Measurements from ENCODE around the gene AGBL4.

AGBL4 gene

DNA sequence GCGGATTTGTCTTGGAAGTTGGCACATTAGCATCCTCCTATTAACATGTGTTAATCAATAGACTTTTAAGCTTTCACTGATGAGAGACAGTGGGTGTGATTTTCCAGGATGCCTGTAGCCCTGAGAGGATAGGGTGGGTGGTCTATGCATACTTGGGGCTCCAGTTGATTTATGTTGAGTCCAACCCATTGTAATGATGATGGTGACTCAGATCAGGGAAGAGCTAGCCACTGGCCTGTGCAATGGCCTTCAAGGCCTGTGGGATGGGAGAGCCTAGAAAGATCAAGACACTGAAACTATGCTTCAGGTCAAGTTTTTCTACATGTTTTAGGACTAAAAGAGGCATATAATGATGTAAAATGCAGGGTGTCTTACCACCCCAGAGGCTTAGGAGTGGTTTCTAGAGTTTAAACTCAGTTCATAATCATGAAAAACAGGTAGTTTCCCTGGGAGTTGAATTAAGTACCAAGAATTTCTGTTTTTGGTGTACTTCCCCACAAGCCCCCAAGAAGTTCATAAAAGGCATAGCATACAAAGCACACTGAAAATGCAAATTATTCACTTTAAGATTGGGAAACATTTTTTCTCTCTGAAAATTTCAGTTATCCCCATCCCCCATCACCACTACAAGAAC, 1267.0 kb downstream of the AGBL4 start:
- DNase-seq: no peak

- DNase-seq: no peak
Observed at GRCh38 chr1:48753293-48753692, 1270.5 kb downstream of the AGBL4 start.

- peak; percentile 42 to 63 for DNase-seq
Observed at GRCh38 chr1:48750109-48750508, 1273.6 kb downstream of the AGBL4 start.

GRCh38 chr1:48749068-48749467, 1274.7 kb downstream of the AGBL4 start:
- DNase-seq: no peak

DNA sequence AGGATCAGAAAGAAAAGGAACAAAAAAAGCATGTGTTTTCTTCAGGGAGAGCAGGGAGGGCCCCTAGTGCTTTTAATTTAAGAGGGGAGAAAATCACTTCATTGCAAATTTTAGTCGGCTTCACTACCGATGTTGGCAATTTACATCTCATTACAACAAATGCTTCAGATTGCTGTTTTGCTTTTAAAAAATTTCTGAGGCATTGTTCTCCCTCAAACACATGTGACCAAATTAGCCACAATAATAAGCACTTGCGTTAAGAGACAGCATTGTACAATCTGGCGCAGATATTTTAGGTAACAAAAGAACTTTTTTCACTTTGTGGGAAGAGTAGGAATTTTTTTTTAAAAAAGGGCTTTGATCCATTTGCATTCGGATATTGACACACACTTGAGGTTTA, 1276.8 kb downstream of the AGBL4 start:
- DNase-seq: no peak

GRCh38 chr1:48744032-48744431, 1279.7 kb downstream of the AGBL4 start:
- no peak for DNase-seq

DNA sequence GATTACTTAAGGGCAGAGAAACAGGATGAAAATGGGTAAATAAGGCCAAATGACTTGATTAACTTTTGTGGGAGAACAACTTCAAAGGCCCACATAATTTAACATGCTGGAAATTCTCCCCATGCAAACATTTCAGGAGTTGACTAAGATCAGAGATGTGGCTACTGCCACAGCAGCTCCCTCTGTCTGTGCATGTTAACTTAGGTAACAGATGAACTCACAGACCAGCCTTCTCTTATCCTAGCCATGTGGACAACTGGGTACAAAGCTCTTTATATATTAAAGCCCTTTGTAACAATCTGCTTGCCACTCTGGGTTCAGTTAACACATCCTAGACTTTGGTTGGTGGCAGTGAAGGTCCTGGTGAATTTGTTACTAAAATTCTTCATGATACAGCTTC, 1280.3 kb downstream of the AGBL4 start:
- DNase-seq: no peak

DNA sequence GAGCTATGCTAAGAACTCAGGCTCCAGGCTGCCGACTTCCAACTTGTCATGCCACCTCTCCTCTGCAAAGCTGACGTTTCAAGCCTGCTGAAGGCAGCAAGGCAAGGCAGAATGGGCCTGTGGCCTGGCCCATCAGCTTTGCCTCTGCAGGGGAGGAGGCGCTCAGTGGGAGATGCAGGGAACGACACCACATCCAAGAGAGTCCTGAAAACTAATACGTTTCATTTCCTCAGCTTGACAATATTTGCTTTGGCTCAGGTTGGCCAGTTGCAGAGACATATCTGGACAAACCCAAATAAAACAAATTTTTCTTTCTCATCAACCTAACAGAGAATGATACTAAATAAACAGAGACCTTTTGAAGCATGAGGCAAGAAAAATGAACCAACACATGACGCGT, 1282.4 kb downstream of the AGBL4 start:
- DNase-seq: no peak

DNA sequence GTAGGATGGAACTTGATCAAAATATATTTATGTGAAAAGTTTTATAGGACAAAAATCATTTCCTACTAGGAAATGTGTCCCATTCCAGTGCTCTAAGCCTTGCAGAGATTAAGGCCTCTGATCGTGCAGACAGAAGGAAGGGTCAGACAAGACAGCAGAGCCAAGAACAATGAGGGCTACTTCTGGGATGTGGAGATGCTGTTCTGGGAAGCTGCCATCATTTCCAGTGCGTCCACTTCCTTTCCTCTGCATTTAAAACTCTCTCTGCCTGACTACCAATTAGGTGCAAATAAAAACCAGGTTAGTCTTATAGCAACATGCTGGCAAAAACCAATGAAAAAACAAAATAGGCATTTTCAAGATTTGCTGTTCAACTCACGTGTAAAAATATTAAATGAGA, 1283.1 kb downstream of the AGBL4 start:
- no peak for DNase-seq

DNA sequence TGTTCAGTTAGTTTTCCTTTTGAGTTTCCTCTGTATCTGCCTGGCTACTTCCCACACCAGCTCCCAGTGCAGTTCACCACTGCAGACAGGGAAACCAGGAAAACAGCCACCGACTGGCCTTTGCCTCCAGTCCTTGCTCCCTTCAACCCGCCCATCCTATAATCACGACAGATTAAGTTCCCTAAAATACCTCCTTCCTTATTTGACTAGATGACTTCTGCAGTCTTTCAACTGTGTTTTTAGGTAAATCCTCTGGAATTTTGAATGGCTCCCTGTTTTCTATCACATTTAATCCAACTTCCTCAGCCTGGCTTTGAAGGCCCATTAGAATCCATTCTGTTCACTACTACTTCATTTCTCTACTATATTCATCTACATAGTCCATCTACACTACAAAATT, 1284.7 kb downstream of the AGBL4 start:
- no peak for DNase-seq

GRCh38 chr1:48738356-48738755, 1285.4 kb downstream of the AGBL4 start:
- peak; percentile 16 to 61 for DNase-seq

DNA sequence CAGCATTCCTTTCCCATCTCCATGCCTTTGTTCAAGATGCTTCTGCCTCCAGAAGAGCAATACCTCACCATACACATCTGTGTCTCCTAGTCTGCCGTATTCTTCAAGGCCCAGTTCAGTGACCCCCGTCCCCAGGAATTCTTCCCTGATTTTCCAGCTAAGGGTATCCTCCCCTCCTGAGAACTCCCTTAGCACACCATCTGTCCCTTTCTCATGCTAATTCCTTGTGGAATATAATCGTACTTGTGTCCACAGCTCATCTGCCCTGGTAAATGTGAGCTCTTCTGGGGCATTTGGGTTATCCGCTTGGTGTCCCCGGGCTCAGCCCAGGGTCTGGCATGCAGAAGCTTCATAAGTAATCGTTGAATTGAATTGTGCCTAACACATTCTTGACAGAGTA, 1288.0 kb downstream of the AGBL4 start:
- DNase-seq: no peak

- no peak for DNase-seq
Observed at GRCh38 chr1:48730164-48730910, 1293.4 kb downstream of the AGBL4 start.

DNA sequence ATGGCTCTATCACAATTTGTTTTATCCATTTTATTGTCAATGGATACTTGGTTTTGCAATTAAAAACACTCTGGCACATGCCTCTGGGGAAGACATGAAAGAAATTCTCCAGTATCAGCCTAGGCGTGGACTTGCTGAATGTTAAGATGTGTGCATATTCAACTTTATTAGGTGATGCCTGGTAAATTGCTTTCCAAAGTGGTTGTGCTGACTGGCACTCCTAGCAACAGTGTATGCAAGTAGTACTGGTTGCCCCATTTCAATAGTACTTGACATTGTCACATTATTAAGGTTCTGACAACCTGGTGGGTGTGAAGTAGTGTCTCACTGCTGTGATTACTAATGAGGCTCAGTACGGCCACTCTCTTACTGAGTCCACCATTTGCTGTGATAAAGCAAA, 1295.2 kb downstream of the AGBL4 start:
- no peak for DNase-seq

DNA sequence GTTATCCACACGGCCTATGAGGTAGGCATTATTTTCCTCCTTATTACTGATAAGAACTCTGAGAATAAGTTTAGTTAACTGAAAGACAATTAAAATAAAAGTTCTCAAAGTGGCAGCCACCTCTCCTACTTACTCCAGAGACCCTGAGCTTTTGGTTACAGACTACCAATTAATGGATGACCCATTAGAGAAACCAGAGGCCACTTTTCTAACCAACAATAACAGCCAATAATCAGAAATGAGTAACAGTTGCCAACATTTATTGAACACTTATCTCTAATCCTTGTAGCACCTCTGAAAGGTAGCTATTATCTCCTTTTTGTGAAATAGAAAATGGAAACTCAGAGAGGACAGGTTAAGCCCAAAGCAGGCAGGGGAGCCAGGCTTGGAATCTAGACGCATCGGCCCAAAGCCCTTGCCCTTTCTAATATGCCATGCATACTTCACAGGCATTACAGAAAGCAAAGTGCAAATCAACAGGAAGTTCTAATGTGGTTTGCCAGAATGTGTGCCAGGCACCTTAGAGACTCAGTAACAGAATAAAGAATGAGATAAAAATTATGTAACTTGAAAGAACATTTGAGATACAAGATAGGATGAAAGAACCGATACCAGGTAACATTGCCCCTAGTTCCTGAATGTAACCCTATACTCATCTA, 1297.1 kb downstream of the AGBL4 start:
- DNase-seq: no peak

GRCh38 chr1:48726139-48726538, 1297.6 kb downstream of the AGBL4 start:
- DNase-seq: no peak

DNA sequence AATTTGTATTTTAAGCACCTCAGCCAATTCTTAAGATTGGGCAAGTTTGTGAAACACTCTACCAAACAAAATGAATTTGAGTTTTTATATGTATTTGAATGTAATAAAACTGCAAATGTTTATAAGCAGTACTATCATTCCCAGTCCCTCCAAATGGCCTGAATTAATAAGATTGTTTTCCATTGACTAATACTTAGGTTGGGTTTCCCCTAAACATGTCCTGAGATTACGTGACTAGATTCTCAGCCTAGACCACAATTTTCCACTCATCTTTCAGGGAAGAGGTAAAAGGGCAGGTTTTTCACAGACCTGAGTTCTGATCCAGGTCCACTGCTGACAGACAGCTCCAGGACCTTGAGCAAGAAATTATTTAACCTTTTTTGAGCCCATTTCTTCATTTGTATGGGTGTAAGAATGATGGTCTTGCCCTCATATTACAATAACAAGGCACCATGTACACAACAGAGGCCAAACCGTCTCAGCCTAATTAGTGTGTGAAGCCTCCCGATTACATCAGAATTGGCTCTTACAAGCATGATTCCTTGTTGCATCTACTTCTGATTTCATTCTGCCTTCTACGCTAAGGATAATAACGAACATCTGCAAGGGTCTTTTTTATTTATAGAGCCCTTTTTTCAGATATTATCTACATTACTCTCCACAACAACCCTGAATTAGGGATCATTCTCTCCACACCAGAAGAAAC, 1298.3 kb downstream of the AGBL4 start:
- DNase-seq: no peak

DNA sequence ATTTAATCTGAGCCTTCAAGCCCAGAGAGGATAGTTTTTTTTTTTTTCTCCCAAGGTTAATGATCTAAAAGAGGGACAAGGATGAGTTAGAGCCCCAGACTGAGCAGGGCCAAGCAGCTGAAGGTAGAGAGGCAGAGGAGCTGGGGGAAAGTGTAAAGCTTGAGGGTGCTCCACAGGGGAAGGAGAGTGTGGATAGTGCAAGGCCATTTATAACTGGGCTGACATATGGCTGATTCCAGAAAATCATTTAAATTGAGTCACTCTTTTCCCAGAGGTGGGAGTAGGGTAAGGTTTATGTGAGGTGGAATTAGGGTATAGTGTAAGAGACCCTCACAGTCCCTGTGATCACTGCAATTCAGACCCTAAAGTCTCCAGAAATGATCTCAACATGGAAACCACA, 1302.8 kb downstream of the AGBL4 start:
- no peak for DNase-seq

DNA sequence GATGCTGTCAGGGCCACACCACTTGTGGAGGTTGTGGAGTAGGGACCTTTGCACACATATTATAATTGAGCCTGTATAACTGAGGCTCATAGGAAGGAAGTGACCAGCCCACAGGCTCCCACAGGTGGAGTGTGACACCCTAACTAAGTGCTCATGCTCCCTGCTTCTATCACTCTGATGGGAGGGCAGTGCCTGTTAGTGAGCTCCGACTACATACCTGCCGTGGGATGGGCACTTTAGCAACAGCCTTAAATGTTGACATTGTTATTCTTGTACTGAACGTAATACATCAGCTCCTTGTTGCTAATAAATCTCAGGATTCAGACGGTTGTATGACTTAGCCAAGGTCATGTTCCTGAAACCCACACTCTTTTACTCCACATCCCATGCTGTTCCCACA, 1305.0 kb downstream of the AGBL4 start:
- DNase-seq: no peak

- DNase-seq: peak in 1 of 2 donors; percentile 2
Observed at GRCh38 chr1:48718116-48718630, 1305.6 kb downstream of the AGBL4 start.

GRCh38 chr1:48717082-48717481, 1306.7 kb downstream of the AGBL4 start:
- DNase-seq: no peak

DNA sequence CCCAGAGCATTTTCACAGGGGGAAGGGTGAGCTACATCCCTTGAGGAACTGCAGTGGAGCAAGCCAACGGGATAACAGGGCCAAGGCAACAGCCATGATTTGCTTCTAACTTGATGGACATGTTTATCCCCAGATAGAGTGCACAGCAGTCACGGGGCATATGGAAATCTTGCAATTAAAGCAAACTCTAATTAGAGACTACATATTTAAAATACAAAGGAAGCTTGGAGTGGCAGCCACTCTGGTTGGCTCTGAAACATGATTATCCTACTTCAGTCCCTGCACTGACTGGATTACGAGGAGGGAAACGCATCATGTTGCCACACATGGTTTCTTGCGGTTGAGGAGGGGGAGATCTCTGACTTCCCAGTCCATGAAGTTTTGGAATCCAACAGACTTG, 1307.8 kb downstream of the AGBL4 start:
- DNase-seq: no peak

DNA sequence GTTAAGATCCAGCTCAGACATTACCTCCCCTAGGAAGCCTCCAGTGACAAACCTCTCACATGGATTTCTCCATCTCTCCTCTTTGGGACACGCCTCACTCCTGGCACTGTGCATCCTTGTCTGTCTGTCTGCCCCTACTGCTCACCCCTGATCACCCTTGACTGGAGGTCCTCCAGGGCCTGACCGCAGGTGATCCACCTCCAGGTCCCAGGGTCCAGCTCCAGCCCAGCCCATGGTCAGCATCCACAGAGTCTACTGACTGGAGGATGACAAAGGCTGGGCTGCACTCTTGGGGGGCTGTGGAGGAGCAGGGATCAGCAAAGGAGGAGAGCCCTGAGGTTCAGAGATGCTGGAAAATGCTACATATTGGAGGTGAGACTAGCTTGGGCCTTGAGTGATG, 1312.8 kb downstream of the AGBL4 start:
- no peak for DNase-seq
